HG03565 (cell line): Measurements from ENCODE around the gene GPR4.

ENCODE experiments used
- ATAC-seq: cut with Tn5 transposase; IDR thresholded peaks from one replicate; pipeline ENCODE4 v1.9.1; 2021; ENCODE audit warnings: mild to moderate bottlenecking, moderate library complexity; ENCODE audit not compliant: unreplicated experiment

Gene GPR4

DNA sequence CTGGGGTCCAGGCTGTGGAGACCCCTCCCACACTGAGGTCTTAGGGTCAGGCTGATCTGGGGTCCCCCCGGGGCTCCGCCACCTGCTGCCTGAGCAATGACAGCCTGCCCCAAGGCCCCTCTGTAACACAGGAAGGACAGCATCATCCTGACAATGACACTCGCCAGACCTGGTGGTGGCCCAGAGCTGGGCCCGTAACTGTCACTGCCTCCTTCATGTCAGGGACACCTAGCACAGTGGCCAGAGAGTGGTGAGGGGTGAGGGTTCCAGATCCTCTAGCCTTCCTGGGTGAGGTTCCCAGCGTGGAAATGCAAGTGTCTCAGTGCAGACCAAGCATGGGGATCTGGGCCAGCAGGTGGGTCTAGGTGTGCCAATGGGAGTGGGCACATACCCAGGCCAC, 45.2 kb downstream of the GPR4 start:
- no peak for ATAC-seq

DNA sequence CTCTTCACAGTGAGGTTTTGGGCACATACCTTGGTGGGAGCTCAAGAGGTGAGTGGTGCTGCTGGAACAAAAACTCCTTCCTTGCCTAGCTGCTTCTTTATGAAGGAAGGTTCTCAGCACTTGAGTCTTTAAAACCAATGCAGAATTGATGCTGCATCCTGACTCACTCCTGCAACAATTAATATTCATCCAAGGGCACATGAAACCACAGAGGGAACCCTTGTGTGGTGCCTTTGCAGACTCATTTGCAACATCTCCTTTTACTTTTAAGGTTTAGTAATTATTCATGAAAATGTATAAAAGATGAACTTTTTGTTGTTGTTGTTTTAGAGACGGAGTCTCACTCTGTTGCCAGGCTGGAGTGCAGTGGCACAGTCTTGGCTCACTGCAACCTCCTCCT, 47.5 kb downstream of the GPR4 start:
- no peak for ATAC-seq

DNA sequence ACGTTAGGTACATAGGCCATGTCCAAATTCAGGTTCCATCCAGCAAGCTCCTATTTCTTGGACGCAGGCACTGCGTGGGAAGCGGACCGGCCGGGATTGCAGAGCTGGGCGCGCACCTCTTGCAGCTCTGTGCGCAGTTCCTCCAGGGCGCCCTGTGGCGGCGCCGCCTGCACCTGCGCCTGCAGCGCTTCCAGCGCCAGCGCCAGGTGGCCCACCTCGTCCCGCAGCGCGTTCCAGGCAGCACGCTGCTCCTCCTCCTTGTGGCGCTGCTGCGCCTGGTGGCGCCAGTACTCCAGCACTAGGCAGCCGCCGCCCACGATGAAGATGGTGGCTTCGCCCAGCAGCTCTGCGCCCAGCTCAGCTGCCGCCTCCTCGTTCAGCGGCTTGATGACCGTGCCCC, 48.5 kb downstream of the GPR4 start:
- no peak for ATAC-seq

DNA sequence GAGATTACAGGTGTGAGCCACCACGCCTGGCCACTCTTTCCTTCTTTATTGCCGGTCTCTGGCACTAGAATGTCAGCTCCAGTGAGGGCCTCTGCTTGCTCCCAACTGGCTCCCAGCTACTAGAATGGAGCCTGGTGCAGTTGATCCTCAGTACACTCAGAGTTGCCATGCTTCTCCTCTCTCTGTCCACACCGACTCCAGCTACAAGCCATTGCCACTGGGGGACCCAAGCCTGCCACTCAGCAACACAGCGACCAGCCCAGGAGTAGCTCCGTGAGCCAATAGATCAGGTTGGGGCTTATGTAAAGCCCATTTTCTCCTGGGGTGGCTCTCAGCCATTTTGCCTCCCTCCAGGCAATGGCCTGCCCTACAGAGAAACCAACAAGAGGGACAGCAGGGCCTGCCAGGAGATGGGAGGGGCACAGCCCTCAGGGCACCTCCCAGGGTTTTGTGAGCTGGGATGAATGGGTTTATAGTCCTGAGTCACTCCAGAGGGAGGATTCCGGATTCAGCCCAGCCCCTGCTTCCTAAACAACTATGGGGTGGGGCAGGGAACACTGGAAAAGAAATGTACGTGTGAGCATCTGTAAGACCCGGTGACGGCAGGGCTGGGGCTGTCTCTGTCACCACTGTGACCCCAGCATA, 53.9 kb downstream of the GPR4 start:
- ATAC-seq: no peak

DNA sequence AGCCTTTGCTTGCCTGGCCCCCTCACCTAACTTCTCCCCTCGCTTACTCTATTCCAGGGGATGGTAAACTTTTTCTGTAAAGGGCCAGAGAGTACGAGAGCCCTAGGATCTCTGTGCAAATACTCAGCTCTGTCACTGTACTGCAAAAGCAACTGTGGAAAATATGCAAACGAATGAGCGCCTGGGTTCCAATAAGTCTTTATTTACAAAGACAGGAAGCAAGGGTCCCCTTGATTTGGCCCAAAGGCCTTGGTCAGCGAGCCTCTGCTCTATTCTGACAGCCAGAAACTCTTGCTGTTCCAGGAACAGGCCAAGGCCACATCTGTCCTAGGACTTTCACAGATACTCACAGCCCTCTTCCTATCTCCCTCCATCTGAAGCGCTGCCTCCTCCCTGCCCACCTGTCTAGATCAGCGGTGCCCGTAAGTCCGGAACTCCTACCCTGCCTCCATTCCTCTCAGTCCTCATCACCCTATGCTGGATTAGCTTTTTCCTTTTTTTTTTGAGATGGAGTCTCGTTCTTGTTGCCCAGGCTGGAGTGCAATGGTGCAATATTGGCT, 54.7 kb downstream of the GPR4 start:
- no peak for ATAC-seq

DNA sequence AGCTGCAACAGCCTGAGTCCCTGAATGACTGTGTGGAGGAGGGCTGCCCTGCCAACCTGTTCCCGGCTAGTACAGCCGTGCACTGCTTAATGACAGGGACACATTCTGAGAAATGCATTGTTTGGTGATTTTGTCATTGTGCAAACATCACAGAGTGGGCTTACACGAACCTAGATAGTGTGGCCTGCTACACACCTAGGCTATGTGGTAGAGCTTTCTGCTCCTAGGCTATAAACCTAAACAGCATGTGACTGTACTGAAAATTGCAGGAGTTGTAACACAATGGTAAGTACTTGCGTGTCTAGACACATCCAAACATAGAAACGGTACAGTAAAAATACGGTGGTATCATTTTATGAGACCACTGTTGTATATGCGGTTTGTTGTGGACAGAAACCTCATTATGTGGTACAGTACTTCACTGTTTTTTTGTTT, 59.8 kb downstream of the GPR4 start:
- ATAC-seq: no peak
